Measurements from ENCODE around the gene ZFAND3. TPM values are rescaled to one million over a fixed set of nuclear protein-coding genes. Genes with fewer than 3 reads are reported as not detected.

ZFAND3 gene
- total RNA-seq, 1 experiment from 2014 or later, result 47.2 TPM

DNA sequence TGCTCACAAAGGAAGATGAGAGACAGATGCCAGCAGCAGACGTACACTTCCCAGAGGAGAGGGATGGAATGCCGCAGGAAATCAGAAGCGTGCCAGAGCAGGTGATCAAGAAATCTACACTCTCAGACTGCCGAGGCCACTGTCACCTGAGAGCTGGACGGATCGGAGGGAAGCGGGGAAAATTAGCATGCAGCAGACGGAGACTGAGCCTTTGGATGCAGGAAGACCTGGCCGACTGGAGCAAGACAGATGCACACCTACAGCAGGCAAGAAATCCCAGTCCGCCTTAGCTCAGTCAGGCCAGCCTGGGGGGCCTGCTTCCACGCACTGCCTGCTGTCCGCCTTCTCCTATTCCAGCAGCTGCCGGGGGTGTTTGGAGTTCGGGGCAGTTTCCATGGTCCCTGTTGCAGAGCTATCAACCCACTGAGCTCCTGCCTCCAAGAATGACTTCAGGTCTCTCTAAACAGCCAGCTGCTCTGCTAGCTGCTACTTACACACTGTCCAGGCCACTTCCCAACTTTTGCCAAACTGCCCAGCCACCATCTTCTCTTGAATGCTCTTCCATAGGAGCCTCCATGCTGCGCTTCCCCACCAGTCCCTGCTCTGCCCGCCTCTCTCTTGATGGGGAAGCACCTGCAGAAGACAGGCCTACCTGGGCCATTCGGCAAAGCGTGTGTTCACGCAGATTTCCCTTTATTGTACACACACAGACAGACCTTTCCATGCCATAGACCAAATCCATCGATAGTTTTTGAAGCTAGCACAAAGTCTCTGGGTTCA is 368.5 kb downstream of the ZFAND3 start:
- DNase-seq (ENCODE audit: low read depth, low spot score) (no peak), ATAC-seq (no peak)
- Histone ChIP-seq H3K9me3 (ENCODE audit: control insufficient read depth in 1 of 2, insufficient read depth in 1 of 2, low read depth in 1 of 2, low read length in 2 of 2) (no peaks in the 10 kb centered on the region), H3K4me2 (ENCODE audit: low read length) (no peak overlapping the region), H3K9me2 (ENCODE audit: insufficient read depth) (no peaks in the 10 kb centered on the region), H3K79me2 (ENCODE audit: insufficient read depth, low read length) (no peaks in the 10 kb centered on the region), H3K4me3 (replicated peaks in 1 of 2; ENCODE audit: low read depth in 1 of 2, low read length in 2 of 2) (no peak overlapping the region), H3K36me3 (ENCODE audit: control insufficient read depth in 1 of 2, insufficient read depth in 2 of 2, low read length in 2 of 2) (no peaks in the 10 kb centered on the region), H2AFZ (ENCODE audit: low read depth, low read length, poor library complexity, severe bottlenecking) (no peak overlapping the region), H3K27me3 (ENCODE audit: insufficient read depth, low read length) (no peaks in the 10 kb centered on the region), H4K20me1 (ENCODE audit: insufficient read depth) (no peaks in the 10 kb centered on the region), H3K27ac (ENCODE audit: low read depth, low read length) (no peak overlapping the region), H3K9ac (ENCODE audit: low read length) (no peak overlapping the region), H3K4me1 (ENCODE audit: control insufficient read depth in 1 of 2, insufficient read depth in 2 of 2, low read length in 2 of 2) (no peaks in the 10 kb centered on the region)
- CTCF ChIA-PET, result no interaction called here
- RAD21 ChIA-PET (ENCODE audit: low non-redundant PET in 1 of 2, low total read pairs in 2 of 2, uncharacterized antibody in 2 of 2, unreplicated experiment in 2 of 2), result no interaction called here
- no TSS peak for BruUV-seq (replicated peaks)
- POLR2A ChIA-PET, result no interaction called here
- intact Hi-C loops (cut with micrococcal nuclease), result no loop called here
- TF ChIP-seq SIN3A (IDR thresholded peaks at IDR 0.05; ENCODE audit: low read depth), result no peak
- TF ChIP-seq, protein P1, sequence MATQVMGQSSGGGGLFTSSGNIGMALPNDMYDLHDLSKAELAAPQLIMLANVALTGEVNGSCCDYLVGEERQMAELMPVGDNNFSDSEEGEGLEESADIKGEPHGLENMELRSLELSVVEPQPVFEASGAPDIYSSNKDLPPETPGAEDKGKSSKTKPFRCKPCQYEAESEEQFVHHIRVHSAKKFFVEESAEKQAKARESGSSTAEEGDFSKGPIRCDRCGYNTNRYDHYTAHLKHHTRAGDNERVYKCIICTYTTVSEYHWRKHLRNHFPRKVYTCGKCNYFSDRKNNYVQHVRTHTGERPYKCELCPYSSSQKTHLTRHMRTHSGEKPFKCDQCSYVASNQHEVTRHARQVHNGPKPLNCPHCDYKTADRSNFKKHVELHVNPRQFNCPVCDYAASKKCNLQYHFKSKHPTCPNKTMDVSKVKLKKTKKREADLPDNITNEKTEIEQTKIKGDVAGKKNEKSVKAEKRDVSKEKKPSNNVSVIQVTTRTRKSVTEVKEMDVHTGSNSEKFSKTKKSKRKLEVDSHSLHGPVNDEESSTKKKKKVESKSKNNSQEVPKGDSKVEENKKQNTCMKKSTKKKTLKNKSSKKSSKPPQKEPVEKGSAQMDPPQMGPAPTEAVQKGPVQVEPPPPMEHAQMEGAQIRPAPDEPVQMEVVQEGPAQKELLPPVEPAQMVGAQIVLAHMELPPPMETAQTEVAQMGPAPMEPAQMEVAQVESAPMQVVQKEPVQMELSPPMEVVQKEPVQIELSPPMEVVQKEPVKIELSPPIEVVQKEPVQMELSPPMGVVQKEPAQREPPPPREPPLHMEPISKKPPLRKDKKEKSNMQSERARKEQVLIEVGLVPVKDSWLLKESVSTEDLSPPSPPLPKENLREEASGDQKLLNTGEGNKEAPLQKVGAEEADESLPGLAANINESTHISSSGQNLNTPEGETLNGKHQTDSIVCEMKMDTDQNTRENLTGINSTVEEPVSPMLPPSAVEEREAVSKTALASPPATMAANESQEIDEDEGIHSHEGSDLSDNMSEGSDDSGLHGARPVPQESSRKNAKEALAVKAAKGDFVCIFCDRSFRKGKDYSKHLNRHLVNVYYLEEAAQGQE (IDR thresholded peaks at IDR 0.05; ENCODE audit: low read depth), result no peak
- no peak for TF ChIP-seq TCF7L2 (IDR thresholded peaks at IDR 0.05; ENCODE audit: borderline replicate concordance, extremely low read depth, insufficient read depth, insufficient read length)

DNA sequence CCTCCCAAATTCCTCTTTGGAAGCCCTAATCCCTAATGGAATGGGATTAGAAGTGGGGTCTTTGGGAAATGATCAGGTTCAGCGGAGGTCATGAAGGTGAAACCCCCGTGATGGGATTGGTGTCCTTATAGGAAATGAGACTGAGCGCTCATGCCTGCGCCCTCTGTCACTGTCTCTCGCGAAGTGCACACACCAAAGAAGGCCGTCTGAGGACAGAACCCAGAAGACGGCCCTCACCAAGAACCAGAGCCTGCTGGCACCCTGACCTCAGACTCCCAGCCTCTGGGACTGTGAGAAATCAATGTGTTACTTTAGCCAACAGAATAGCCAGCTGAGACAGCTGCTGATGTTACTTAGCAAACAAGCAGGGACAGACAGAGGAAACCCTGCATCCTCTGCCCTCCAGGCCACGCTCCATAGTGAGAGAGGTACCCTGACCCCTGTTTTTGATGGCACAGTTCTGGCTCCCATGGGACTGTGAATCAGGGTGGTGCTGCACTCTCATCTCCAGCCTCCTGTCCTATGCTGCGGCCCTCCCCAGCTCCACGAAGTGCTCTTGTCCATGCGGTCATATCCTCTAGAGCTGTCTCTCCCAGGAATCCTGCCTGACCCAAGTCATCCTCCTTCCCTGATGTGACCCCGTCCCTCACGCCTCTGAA is 369.3 kb downstream of the ZFAND3 start:
- TF ChIP-seq TCF7L2 (IDR thresholded peaks at IDR 0.05; ENCODE audit: borderline replicate concordance, extremely low read depth, insufficient read depth, insufficient read length) (no peak), RAD21 (IDR thresholded peaks at IDR 0.05; ENCODE audit: low read depth) (no peak), CBX3 (IDR thresholded peaks at IDR 0.05; ENCODE audit: low read depth) (no peak), CEBPB (IDR thresholded peaks at IDR 0.05; ENCODE audit: low read depth) (no peak), SRF (IDR thresholded peaks at IDR 0.05; ENCODE audit: low read depth) (no peak), SP1 (IDR thresholded peaks at IDR 0.05; ENCODE audit: low read depth) (no peak), ELF1 (IDR thresholded peaks at IDR 0.05; ENCODE audit: borderline replicate concordance, low read depth) (no peak), FOSL1 (IDR thresholded peaks at IDR 0.05; ENCODE audit: low read depth) (no peak)
- TF ChIP-seq, protein P2, sequence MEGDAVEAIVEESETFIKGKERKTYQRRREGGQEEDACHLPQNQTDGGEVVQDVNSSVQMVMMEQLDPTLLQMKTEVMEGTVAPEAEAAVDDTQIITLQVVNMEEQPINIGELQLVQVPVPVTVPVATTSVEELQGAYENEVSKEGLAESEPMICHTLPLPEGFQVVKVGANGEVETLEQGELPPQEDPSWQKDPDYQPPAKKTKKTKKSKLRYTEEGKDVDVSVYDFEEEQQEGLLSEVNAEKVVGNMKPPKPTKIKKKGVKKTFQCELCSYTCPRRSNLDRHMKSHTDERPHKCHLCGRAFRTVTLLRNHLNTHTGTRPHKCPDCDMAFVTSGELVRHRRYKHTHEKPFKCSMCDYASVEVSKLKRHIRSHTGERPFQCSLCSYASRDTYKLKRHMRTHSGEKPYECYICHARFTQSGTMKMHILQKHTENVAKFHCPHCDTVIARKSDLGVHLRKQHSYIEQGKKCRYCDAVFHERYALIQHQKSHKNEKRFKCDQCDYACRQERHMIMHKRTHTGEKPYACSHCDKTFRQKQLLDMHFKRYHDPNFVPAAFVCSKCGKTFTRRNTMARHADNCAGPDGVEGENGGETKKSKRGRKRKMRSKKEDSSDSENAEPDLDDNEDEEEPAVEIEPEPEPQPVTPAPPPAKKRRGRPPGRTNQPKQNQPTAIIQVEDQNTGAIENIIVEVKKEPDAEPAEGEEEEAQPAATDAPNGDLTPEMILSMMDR (IDR thresholded peaks at IDR 0.05 in 2 of 3, conservative IDR thresholded peaks at IDR 0.05 in 1 of 3; ENCODE audit: borderline replicate concordance in 1 of 3, insufficient read depth in 1 of 3, low read depth in 2 of 3, low read length in 2 of 3), result no peak
- TF ChIP-seq, protein P3, sequence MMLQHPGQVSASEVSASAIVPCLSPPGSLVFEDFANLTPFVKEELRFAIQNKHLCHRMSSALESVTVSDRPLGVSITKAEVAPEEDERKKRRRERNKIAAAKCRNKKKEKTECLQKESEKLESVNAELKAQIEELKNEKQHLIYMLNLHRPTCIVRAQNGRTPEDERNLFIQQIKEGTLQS (IDR thresholded peaks at IDR 0.05), result no peak
- Histone ChIP-seq H3K27me3 (ENCODE audit: insufficient read depth, low read length) (no peaks in the 10 kb centered on the region), H3K9me3 (ENCODE audit: control insufficient read depth in 1 of 2, insufficient read depth in 1 of 2, low read depth in 1 of 2, low read length in 2 of 2) (no peaks in the 10 kb centered on the region), H4K20me1 (ENCODE audit: insufficient read depth) (no peaks in the 10 kb centered on the region), H3K4me3 (replicated peaks in 1 of 2; ENCODE audit: low read depth in 1 of 2, low read length in 2 of 2) (no peak overlapping the region), H3K9ac (ENCODE audit: low read length) (no peak overlapping the region), H3K4me1 (ENCODE audit: control insufficient read depth in 1 of 2, insufficient read depth in 2 of 2, low read length in 2 of 2) (no peaks in the 10 kb centered on the region), H2AFZ (ENCODE audit: low read depth, low read length, poor library complexity, severe bottlenecking) (no peak overlapping the region), H3K9me2 (ENCODE audit: insufficient read depth) (no peaks in the 10 kb centered on the region), H3K4me2 (ENCODE audit: low read length) (no peak overlapping the region), H3K36me3 (ENCODE audit: control insufficient read depth in 1 of 2, insufficient read depth in 2 of 2, low read length in 2 of 2) (no peaks in the 10 kb centered on the region), H3K27ac (ENCODE audit: low read depth, low read length) (no peak overlapping the region), H3K79me2 (ENCODE audit: insufficient read depth, low read length) (no peaks in the 10 kb centered on the region)
- intact Hi-C loops (cut with micrococcal nuclease), result no loop called here
- POLR2A ChIA-PET, result no interaction called here
- DNase-seq (ENCODE audit: low read depth, low spot score) (no peak), ATAC-seq (no peak)
- RAD21 ChIA-PET (ENCODE audit: low non-redundant PET in 1 of 2, low total read pairs in 2 of 2, uncharacterized antibody in 2 of 2, unreplicated experiment in 2 of 2), result no interaction called here
- CTCF ChIA-PET, result no interaction called here
- no TSS peak for BruUV-seq (replicated peaks)
